ENCODE results near the gene P2RX4. TPM values are rescaled to one million over a fixed set of nuclear protein-coding genes. Genes with fewer than 3 reads are reported as not detected.

The P2RX4 gene
- total RNA-seq, 4 donors from 2014 or later, result 42.9 to 248 (median 154) TPM

GRCh38 chr12:121184425-121184824 lies 25.5 kb upstream of the P2RX4 start:
- Histone ChIP-seq H3K27me3 (no peaks in the 10 kb centered on the region), H3K9me3 (no peaks in the 10 kb centered on the region), H3K4me3 (no peak overlapping the region), H3K27ac (no peak overlapping the region), H3K36me3 (no peaks in the 10 kb centered on the region), H3K4me1 (no peaks in the 10 kb centered on the region)
- TF ChIP-seq POLR2A (IDR thresholded peaks at IDR 0.05) (no peak), CTCF (IDR thresholded peaks at IDR 0.05) (no peak)
- no peak for DNase-seq

GRCh38 chr12:121184984-121185889 lies 24.7 kb upstream of the P2RX4 start:
- no peak for TF ChIP-seq POLR2A (IDR thresholded peaks at IDR 0.05)
- no peak for TF ChIP-seq CTCF (IDR thresholded peaks at IDR 0.05)
- H3K36me3 ChIP-seq, result no peaks in the 10 kb centered on the region
- DNase-seq, result no peak
- H3K9me3 ChIP-seq, result no peaks in the 10 kb centered on the region
- no peak overlapping the region for H3K27ac ChIP-seq
- H3K4me1 ChIP-seq, result no peaks in the 10 kb centered on the region
- no peak overlapping the region for H3K4me3 ChIP-seq
- H3K27me3 ChIP-seq, result no peaks in the 10 kb centered on the region

DNA sequence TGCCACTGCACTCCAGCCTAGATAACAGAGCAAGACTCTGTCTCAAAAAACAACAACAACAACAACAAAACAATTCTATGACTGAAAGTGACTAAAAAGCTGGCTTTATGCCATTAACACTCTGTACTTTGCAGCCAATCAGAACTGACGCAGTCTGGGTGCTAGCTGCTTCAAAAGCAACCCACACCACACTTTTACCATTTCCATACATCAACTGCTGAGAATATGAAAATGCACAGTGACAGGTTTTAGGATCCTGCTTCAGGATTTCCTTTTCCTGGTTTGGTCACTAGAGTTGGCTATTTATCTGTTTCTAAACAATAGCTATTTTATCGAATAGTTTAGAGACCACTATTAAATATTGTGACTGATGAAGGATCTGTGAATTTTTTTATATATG lies 23.1 kb upstream of the P2RX4 start:
- no peak overlapping the region for H3K4me3 ChIP-seq
- no peaks in the 10 kb centered on the region for H3K4me1 ChIP-seq
- no peaks in the 10 kb centered on the region for H3K36me3 ChIP-seq
- TF ChIP-seq CTCF (IDR thresholded peaks at IDR 0.05) (no peak), POLR2A (IDR thresholded peaks at IDR 0.05) (no peak)
- no peaks in the 10 kb centered on the region for H3K9me3 ChIP-seq
- no peak for DNase-seq
- no peak overlapping the region for H3K27ac ChIP-seq
- H3K27me3 ChIP-seq, result no peaks in the 10 kb centered on the region

- Histone ChIP-seq H3K9me3 (no peaks in the 10 kb centered on the region), H3K27me3 (no peaks in the 10 kb centered on the region), H3K4me1 (no peaks in the 10 kb centered on the region), H3K27ac (no peak overlapping the region), H3K36me3 (no peaks in the 10 kb centered on the region), H3K4me3 (no peak overlapping the region)
- TF ChIP-seq CTCF (IDR thresholded peaks at IDR 0.05) (no peak), POLR2A (IDR thresholded peaks at IDR 0.05) (no peak)
- DNase-seq, result no peak
Observed at GRCh38 chr12:121187501-121187900, 22.4 kb upstream of the P2RX4 start.

DNA sequence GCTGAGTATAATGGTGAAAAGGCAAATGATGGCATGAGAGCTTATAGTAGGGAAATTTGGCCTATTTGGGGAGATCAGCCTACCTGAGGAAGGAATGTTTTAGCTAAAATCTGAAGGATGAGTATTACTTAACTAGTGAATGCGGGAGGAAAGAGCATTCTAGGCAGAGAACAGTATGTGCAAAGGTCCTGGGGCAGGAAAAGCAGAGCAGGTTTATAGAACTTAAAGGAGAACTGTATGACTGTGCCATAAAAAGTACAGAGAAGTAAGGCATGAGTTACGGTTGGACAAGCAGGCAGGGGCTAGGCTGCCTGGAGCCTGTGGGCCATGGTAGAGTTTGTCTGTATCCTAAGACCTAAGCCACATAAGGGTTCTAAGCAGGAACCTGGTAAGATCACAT lies 21.7 kb upstream of the P2RX4 start:
- TF ChIP-seq POLR2A (IDR thresholded peaks at IDR 0.05) (no peak), CTCF (IDR thresholded peaks at IDR 0.05) (no peak)
- no peak overlapping the region for H3K27ac ChIP-seq
- DNase-seq, result no peak

More for the DNA sequence above, 21.7 kb upstream of the P2RX4 start:
- H3K27me3 ChIP-seq, result no peaks in the 10 kb centered on the region
- no peaks in the 10 kb centered on the region for H3K36me3 ChIP-seq
- no peak overlapping the region for H3K4me3 ChIP-seq
- no peaks in the 10 kb centered on the region for H3K9me3 ChIP-seq
- H3K4me1 ChIP-seq, result no peaks in the 10 kb centered on the region
